Measurements from ENCODE around the gene ZNF784. TPM values are rescaled to one million over a fixed set of nuclear protein-coding genes. Genes with fewer than 3 reads are reported as not detected.
"Not testable (repeated sequence)": the region's sequence is repeated elsewhere in the genome, so short reads cannot be mapped to it uniquely, and the experiment has no call there.

The ZNF784 gene
- total RNA-seq, 2 experiments from 2014 or later, result 3.6 to 3.7 TPM

DNA sequence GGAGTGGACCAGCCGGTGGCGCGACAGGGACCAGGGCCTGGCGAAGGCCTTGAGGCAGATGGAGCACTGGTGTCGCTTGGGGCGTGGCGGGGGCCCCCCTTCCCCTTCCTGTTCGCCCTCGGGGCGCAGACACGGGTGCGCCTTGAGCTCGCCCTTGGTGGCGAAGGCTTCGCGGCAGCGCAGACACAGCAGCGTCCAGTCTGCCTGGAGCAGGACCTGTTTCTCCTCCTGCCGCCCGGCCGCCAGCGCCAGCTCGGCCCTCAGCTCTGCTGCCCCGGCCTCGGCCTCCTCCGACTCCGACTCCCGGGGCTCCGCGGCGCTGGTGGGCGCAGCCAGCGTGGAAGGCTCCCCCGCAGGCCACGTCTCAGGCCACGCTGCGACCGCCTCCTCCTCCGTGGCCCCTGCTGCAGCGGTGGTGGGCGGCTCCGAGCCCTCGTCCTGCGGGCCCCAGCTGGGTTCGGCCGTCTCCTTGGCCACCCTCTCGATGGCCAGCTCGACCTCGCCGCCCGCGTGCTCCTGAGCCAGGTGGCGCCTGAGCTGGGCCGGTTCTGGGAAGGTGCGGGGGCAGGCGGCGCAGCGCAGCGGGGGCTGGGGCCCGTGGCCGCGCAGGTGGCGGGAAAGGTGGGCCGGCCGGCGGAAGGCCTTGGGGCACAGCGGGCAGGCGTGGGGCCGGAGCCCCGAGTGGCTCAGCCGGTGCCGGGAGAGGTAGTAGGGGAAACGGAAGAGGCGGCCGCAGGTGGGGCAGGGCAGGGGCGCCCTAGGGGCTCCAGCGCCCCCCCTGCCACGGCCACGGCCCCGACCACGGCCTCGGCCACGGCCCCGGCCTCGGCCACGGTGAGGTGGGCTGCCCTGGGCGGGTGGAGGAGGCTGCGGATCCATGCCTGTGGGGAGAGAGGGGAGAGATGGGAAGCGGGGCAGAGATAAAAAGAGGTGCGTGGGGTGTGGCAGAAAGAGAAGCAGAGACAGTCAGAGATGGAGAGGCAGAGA lies 45.3 kb downstream of the ZNF784 start:
- H3K27me3 Mint-ChIP-seq, result no peaks in the 10 kb centered on the region
- peaks cover 18% of the 10 kb centered on the region for H3K36me3 Mint-ChIP-seq (ENCODE audit: low read depth)
- POLR2A ChIA-PET, result no interaction called here
- H3K4me3 Mint-ChIP-seq, result peak overlapping the region; percentile 87
- CTCF ChIA-PET, result no interaction called here
- H3K4me1 Mint-ChIP-seq (ENCODE audit: low read depth), result peaks cover 19% of the 10 kb centered on the region
- DNase-seq, result no peak
- intact Hi-C loops (cut with micrococcal nuclease), result no loop called here
- peaks cover 3% of the 10 kb centered on the region for H3K9me3 Mint-ChIP-seq
- TF ChIP-seq, protein P1, sequence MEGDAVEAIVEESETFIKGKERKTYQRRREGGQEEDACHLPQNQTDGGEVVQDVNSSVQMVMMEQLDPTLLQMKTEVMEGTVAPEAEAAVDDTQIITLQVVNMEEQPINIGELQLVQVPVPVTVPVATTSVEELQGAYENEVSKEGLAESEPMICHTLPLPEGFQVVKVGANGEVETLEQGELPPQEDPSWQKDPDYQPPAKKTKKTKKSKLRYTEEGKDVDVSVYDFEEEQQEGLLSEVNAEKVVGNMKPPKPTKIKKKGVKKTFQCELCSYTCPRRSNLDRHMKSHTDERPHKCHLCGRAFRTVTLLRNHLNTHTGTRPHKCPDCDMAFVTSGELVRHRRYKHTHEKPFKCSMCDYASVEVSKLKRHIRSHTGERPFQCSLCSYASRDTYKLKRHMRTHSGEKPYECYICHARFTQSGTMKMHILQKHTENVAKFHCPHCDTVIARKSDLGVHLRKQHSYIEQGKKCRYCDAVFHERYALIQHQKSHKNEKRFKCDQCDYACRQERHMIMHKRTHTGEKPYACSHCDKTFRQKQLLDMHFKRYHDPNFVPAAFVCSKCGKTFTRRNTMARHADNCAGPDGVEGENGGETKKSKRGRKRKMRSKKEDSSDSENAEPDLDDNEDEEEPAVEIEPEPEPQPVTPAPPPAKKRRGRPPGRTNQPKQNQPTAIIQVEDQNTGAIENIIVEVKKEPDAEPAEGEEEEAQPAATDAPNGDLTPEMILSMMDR (IDR thresholded peaks at IDR 0.05), result no peak
- no peak for ATAC-seq
- H3K27ac Mint-ChIP-seq, result peak overlapping the region; percentile 89

DNA sequence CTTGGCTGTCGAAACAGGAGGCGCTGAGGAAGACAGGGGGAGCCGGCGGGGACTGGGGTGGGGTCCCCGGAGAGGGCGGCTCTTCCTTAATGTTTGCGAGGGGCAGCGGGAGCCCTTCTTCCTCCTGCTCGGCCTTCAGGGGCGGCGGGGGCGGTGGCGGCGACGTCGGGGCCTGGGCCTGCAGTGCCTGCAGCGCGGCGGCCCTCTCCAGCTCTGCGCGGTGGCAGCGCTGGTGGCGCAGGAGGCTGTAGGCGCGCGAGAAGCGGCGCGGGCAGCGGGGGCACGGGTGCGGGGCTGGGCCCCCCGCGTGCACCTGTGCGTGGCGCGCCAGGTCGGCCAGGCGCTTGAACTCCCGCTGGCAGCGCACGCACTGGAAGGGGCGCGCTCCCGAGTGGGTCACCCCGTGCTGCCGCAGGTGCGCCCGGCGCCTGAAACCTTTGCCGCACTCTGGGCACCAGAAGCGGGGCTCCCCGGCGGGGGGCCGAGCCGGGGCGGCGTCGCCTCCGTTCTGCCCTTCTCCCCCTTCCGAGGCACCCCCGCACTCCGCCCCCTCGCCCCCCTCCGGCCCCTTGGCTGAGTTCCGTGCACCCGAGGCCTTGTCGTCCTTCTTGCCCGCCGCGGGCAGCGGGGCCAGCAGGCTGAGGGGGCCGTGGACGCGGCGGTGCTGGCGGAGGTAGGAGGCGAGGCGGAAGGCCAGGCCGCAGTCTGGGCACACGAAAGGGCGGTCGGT lies 46.2 kb downstream of the ZNF784 start:
- Mint-ChIP-seq H3K9me3 (peaks cover 3% of the 10 kb centered on the region), H3K27me3 (no peaks in the 10 kb centered on the region), H3K27ac (no peak overlapping the region), H3K4me1 (ENCODE audit: low read depth) (peaks cover 19% of the 10 kb centered on the region), H3K36me3 (ENCODE audit: low read depth) (peaks cover 18% of the 10 kb centered on the region), H3K4me3 (no peak overlapping the region)
- DNase-seq (no peak), ATAC-seq (no peak)
- intact Hi-C loops (cut with micrococcal nuclease), result no loop called here
- ChIA-PET CTCF (no interaction called here), POLR2A (no interaction called here)
- TF ChIP-seq, protein P1 (IDR thresholded peaks at IDR 0.05), result no peak

DNA sequence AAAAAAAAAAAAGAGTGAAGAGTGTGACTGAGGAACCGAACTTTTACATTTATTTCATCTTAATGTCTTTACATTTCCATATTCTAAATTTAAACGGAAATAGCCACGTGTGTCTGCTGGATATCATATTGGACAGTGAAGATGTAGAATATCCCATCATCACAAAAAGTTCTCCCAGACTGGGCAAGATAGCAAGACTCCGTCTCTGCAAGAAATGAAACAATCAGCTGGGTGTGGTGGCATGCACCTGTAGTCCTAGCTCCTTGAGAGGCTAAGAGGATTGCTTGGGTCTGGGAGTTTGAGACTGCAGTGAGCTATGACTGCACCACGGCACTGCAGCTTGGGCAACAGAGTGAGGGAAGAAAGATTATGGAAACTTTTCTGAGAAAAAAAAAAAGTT lies 47.6 kb downstream of the ZNF784 start:
- TF ChIP-seq, protein P1 (IDR thresholded peaks at IDR 0.05), result no peak
- Mint-ChIP-seq H3K36me3 (ENCODE audit: low read depth) (peaks cover 18% of the 10 kb centered on the region), H3K4me3 (no peak overlapping the region), H3K27ac (no peak overlapping the region), H3K9me3 (peaks cover 3% of the 10 kb centered on the region), H3K4me1 (ENCODE audit: low read depth) (peaks cover 13% of the 10 kb centered on the region), H3K27me3 (peaks cover 1% of the 10 kb centered on the region)
- ChIA-PET CTCF (no interaction called here), POLR2A (no interaction called here)
- DNase-seq (no peak), ATAC-seq (no peak)
- intact Hi-C loops (cut with micrococcal nuclease), result no loop called here

DNA sequence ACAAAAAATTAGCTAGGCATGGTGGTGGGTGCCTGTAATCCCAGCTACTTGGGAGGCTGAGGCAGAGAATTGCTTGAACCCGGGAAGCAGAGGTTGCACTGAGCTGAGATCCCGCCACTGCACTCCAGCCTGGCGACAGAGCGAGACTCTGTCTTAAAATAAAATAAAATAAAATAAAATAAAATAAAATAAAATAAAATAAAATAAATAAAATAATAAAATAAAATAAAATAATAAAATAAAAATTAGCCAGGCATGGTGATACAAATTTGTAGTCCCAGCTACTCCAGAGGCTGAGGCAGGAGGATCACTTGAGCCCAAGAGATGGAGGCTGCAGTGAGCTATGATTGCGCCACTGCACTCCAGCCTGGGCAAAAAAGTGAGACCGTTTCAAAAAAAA lies 50.4 kb downstream of the ZNF784 start:
- DNase-seq; H3K4me1 Mint-ChIP-seq (ENCODE audit: low read depth); ATAC-seq; intact Hi-C loops (cut with micrococcal nuclease); H3K4me3 Mint-ChIP-seq; POLR2A ChIA-PET; H3K9me3 Mint-ChIP-seq; H3K27me3 Mint-ChIP-seq; H3K27ac Mint-ChIP-seq: not testable (repeated sequence)
- CTCF ChIA-PET, result interaction anchor here (0.7 to 0.9 kb wide), 3 partner anchors 33 to 70 kb away, joined by 3 read pairs; no protein-coding TSS in a partner anchor
- H3K36me3 Mint-ChIP-seq (ENCODE audit: low read depth), result peaks cover 12% of the 10 kb centered on the region

Other genes with a start within 250 kb of the ZNF784 start
- gene TMEM190, start 247.7 kb downstream of the ZNF784 start, total RNA-seq, result not detected
- gene TMEM238, start 240.3 kb downstream of the ZNF784 start, total RNA-seq, result 10 to 100 TPM in 1 of 2 experiments, 1 to 10 TPM in 1; 9.4 to 10.6 TPM
- 1,000 to 10,000 TPM; 3,001 to 3,058 TPM for gene RPL28, start 238.6 kb downstream of the ZNF784 start, total RNA-seq
- 100 to 1,000 TPM; 229 to 241 TPM for gene UBE2S, start 216.8 kb downstream of the ZNF784 start, total RNA-seq
- gene SHISA7, start 181.3 kb downstream of the ZNF784 start, total RNA-seq, result not detected
- 10 to 100 TPM; 29.0 to 29.3 TPM for gene ISOC2, start 162.9 kb downstream of the ZNF784 start, total RNA-seq
- gene C19orf85, start 159.8 kb downstream of the ZNF784 start, total RNA-seq, result not detected
- gene ZNF628, start 147.9 kb downstream of the ZNF784 start, total RNA-seq, result 1 to 10 TPM; 8.4 to 8.6 TPM
- gene NAT14, start 139.4 kb downstream of the ZNF784 start, total RNA-seq, result 10 to 100 TPM; 18.9 to 19.9 TPM
- under 1 TPM; 0.67 to 0.70 TPM for gene SSC5D, start 136.1 kb downstream of the ZNF784 start, total RNA-seq
- not detected for gene SBK2, start 87.4 kb downstream of the ZNF784 start, total RNA-seq
- not detected for gene SBK3, start 79.0 kb downstream of the ZNF784 start, total RNA-seq
- 1 to 10 TPM; 7.2 TPM for gene ZNF579, start 43.7 kb downstream of the ZNF784 start, total RNA-seq
- gene FIZ1, start 25.0 kb downstream of the ZNF784 start, total RNA-seq, result 10 to 100 TPM; 11.4 to 13.2 TPM
- 10 to 100 TPM; 11.0 to 12.3 TPM for gene ZNF524, start 24.3 kb downstream of the ZNF784 start, total RNA-seq
- gene ZNF865, start 18.9 kb downstream of the ZNF784 start, total RNA-seq, result 10 to 100 TPM; 10.6 to 11.7 TPM
- 10 to 100 TPM; 24.8 to 26.2 TPM for gene ZNF580, start 16.4 kb upstream of the ZNF784 start, total RNA-seq
- gene ZNF581, start 19.1 kb upstream of the ZNF784 start, total RNA-seq, result 10 to 100 TPM; 30.4 to 34.5 TPM
- 10 to 100 TPM in 1 of 2 experiments, 1 to 10 TPM in 1; 8.8 to 11.2 TPM for gene CCDC106, start 23.6 kb upstream of the ZNF784 start, total RNA-seq
- gene U2AF2, start 30.5 kb upstream of the ZNF784 start, total RNA-seq, result 100 to 1,000 TPM; 304 to 306 TPM
- gene EPN1, start 50.7 kb upstream of the ZNF784 start, total RNA-seq, result 10 to 100 TPM; 36.2 to 37.7 TPM
- gene NLRP9, start 113.8 kb upstream of the ZNF784 start, total RNA-seq, result not detected
- not detected for gene RFPL4A, start 134.5 kb upstream of the ZNF784 start, total RNA-seq
- not detected for gene RFPL4AL1, start 144.6 kb upstream of the ZNF784 start, total RNA-seq
- gene NLRP11, start 207.4 kb upstream of the ZNF784 start, total RNA-seq, result under 1 TPM in 1 of 2 experiments, not detected in 1; 0.14 TPM
- gene NLRP4, start 212.0 kb upstream of the ZNF784 start, total RNA-seq, result not detected

All from activated CD8-positive, alpha-beta T cell treated with anti-CD3 and anti-CD28 coated beads for 36 hours (primary cell).